ENCODE results near the gene CREB3L4. TPM values are rescaled to one million over a fixed set of nuclear protein-coding genes. Genes with fewer than 3 reads are reported as not detected.

The CREB3L4 gene
- total RNA-seq, 2 experiments from 2014 or later = 8.2 to 10.0 TPM

DNA sequence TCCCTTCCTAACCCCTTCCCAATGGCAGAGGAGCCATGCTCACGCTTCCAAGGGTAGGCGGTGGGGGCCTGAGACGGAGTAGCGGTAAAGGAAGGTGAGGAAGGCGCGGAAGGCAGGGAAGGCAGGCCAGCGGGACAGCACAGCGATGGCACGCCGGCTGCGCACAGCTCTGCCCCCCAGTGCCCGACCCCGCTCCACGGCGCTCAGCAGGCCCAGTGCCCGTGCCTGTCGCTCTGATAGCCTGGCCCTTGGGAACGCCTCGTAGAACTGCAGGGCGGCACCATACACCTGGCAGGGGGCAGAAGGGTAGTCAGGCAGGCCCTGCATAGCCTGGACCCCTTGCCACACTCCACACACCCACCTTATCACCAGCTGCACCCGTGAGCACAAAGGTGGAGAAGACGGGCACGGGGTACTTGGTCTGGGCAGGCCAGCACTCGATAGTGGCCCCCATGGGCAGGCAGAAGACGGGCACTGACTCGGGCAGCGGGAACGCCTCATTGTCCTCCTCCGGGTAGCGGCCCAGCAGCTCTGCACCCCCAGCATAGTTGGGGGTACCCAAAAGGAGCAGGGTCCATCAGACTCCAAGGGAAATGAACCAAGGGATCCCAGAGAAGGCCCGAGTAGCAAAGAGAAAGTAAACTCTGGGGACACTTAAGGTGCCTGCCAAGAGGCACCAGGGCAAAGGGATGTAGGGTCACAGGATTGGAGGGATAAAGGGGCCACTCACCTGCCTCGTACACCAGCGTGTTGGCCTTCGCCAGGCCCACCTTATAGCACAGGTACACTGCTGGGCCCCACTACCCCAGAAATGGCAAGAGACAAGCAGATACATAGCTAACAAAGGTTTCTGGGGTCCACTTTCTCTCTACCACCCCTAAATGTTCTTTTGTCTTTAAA, 25.6 kb upstream of the CREB3L4 start:
- POLR2A ChIA-PET = interaction anchor here (0.6 to 1.4 kb wide), 3 partner anchors 12 to 22 kb away, joined by 3 read pairs; no protein-coding TSS in a partner anchor
- H3K36me3 Mint-ChIP-seq = peaks cover 24% of the 10 kb centered on the region

GRCh38 chr1:153942766-153943549, 24.7 kb upstream of the CREB3L4 start:
- H3K27me3 Mint-ChIP-seq = no peaks in the 10 kb centered on the region
- peaks cover 22% of the 10 kb centered on the region for H3K36me3 Mint-ChIP-seq
- ATAC-seq (ENCODE audit: low read depth) = no peak
- no peaks in the 10 kb centered on the region for H3K9me3 Mint-ChIP-seq
- DNase-seq = no peak
- H3K27ac Mint-ChIP-seq = peak overlapping the region; percentile 69
- H3K4me1 Mint-ChIP-seq = peaks cover 22% of the 10 kb centered on the region
- POLR2A ChIA-PET = interaction anchor here (0.6 to 5.5 kb wide), 6 partner anchors 13 to 34 kb away, joined by 3 to 101 read pairs (median 38); partner anchors contain the start of genes CREB3L4, CRTC2, GATAD2B and JTB
- H3K4me3 Mint-ChIP-seq = no peak overlapping the region

More for the DNA sequence above, 25.6 kb upstream of the CREB3L4 start:
- Mint-ChIP-seq H3K9me3 (no peaks in the 10 kb centered on the region), H3K4me3 (no peak overlapping the region), H3K4me1 (peaks cover 17% of the 10 kb centered on the region), H3K27ac (no peak overlapping the region), H3K27me3 (no peaks in the 10 kb centered on the region)
- ATAC-seq (ENCODE audit: low read depth) (no peak), DNase-seq (no peak)

GRCh38 chr1:153944005-153944826, 23.5 kb upstream of the CREB3L4 start:
- DNase-seq = no peak
- H3K36me3 Mint-ChIP-seq = peaks cover 22% of the 10 kb centered on the region

GRCh38 chr1:153944827-153945117, 22.9 kb upstream of the CREB3L4 start:
- Mint-ChIP-seq H3K27ac (peak overlapping the region; percentile 96), H3K9me3 (no peaks in the 10 kb centered on the region), H3K36me3 (peaks cover 22% of the 10 kb centered on the region), H3K4me3 (peak overlapping the region; percentile 95), H3K4me1 (peaks cover 22% of the 10 kb centered on the region), H3K27me3 (no peaks in the 10 kb centered on the region)
- POLR2A ChIA-PET = interaction anchor here (0.7 to 5.5 kb wide), 18 partner anchors 8 to 213 kb away, joined by 3 to 101 read pairs (median 6); partner anchors contain the start of genes CREB3L4, CRTC2, GATAD2B and JTB
- ATAC-seq (ENCODE audit: low read depth) = no peak
- no peak for DNase-seq

More at GRCh38 chr1:153944005-153944826, 23.5 kb upstream of the CREB3L4 start:
- Mint-ChIP-seq H3K4me3 (peak overlapping the region; percentile 95), H3K4me1 (peaks cover 22% of the 10 kb centered on the region), H3K9me3 (no peaks in the 10 kb centered on the region), H3K27me3 (no peaks in the 10 kb centered on the region), H3K27ac (peak overlapping the region; percentile 96)
- POLR2A ChIA-PET = interaction anchor here (0.6 to 5.5 kb wide), 19 partner anchors 8 to 213 kb away, joined by 3 to 101 read pairs (median 5); partner anchors contain the start of genes CREB3L4, CRTC2, GATAD2B and JTB
- ATAC-seq (ENCODE audit: low read depth) = no peak

- Mint-ChIP-seq H3K27me3 (no peaks in the 10 kb centered on the region), H3K36me3 (peaks cover 23% of the 10 kb centered on the region), H3K27ac (peak overlapping the region; percentile 96), H3K4me1 (peaks cover 24% of the 10 kb centered on the region), H3K4me3 (peak overlapping the region; percentile 95), H3K9me3 (no peaks in the 10 kb centered on the region)
- POLR2A ChIA-PET = interaction anchor here (0.7 to 5.5 kb wide), 23 partner anchors 9 to 413 kb away, joined by 3 to 101 read pairs (median 5); partner anchors contain the start of genes CREB3L4, CRTC2, GATAD2B and HAX1
- DNase-seq (peak; percentile 87), ATAC-seq (ENCODE audit: low read depth) (peak; percentile 69)
Measured at GRCh38 chr1:153945131-153945794, 22.4 kb upstream of the CREB3L4 start.

- Mint-ChIP-seq H3K4me1 (peaks cover 32% of the 10 kb centered on the region), H3K4me3 (peak overlapping the region; percentile 95), H3K27ac (peak overlapping the region; percentile 96), H3K27me3 (no peaks in the 10 kb centered on the region), H3K9me3 (no peaks in the 10 kb centered on the region), H3K36me3 (peaks cover 25% of the 10 kb centered on the region)
- ATAC-seq (ENCODE audit: low read depth) (peak; percentile 50), DNase-seq (peak; percentile 84)
- POLR2A ChIA-PET = interaction anchor here (0.6 to 5.5 kb wide), 26 partner anchors 9 to 414 kb away, joined by 3 to 101 read pairs (median 4); partner anchors contain the start of genes CREB3L4, CRTC2, GATAD2B and HAX1
Measured at GRCh38 chr1:153945795-153946621, 21.7 kb upstream of the CREB3L4 start.

DNA sequence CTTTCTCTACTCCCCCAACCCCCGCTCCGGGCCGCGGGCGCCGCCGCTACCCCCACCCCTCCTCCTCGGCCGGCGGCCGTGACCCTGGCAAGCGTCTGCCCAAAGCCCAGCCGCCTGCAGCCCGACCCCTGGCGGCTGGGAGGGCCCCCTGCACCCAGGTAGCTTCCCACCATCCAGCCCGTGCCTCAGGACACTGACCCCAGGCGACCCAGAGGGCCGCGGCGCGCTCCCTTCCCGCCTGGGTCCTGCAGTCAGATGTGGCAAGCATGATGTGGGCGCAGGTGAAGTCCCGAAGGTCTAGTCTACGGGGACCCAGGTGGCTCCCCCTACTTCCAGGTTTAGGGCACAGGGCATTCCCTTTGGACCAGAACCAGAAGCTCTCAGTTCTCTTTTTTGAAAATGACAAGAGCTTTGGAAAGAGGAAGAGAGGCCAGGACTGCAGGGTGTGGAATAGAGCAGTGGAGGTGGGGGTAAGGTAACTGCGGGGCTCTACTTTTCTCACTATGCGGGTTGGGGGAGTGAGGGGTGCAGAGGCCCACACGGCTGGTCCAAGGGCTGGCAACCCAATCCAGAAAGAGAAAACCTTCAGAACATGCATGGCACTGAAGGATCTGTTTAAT, 21.0 kb upstream of the CREB3L4 start, which contains the start of gene DENND4B:
DENND4B (minus strand) TSS at position 97 of the 620 bp plus-strand sequence. CDS start 2,344 bp downstream, outside the sequence.
- Mint-ChIP-seq H3K27me3 (no peaks in the 10 kb centered on the region), H3K27ac (peak within 1 kb of the TSS; percentile 96), H3K4me3 (peak within 1 kb of the TSS; percentile 95), H3K9me3 (no peaks in the 10 kb centered on the region), H3K36me3 (peaks cover 27% of the 10 kb centered on the region), H3K4me1 (peaks cover 32% of the 10 kb centered on the region)
- ATAC-seq (ENCODE audit: low read depth) (peak; percentile 58), DNase-seq (no peak)
- POLR2A ChIA-PET = interaction anchor here (0.6 to 5.5 kb wide), 20 partner anchors 10 to 325 kb away, joined by 3 to 101 read pairs (median 6); partner anchors contain the start of genes CREB3L4, CRTC2, GATAD2B and HAX1

DNA sequence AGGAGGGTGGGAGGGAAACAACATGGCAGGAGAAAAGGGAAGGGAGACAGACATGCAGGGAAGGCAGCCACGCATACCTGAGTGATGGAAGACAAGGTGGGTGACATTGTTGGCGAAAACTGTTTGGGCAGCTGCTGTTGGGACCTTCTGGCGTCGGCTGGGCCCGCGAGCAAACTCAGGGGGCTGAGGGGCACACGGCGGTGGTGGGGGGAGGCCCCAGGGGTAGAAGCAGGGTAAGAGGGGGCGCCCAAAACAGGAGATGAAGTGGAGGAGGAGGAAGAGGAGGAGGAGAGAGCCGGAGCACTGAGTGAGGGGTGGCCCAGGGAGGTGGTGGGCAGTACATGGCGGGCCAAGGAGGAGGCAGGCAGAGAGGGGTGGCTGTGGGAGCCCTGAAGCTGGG, 16.5 kb upstream of the CREB3L4 start:
- peaks cover 31% of the 10 kb centered on the region for H3K36me3 Mint-ChIP-seq
- POLR2A ChIA-PET = no interaction called here
- no peak overlapping the region for H3K4me3 Mint-ChIP-seq
- no peak overlapping the region for H3K27ac Mint-ChIP-seq
- DNase-seq (no peak), ATAC-seq (ENCODE audit: low read depth) (no peak)
- H3K4me1 Mint-ChIP-seq = peaks cover 27% of the 10 kb centered on the region
- H3K27me3 Mint-ChIP-seq = no peaks in the 10 kb centered on the region
- H3K9me3 Mint-ChIP-seq = no peaks in the 10 kb centered on the region

DNA sequence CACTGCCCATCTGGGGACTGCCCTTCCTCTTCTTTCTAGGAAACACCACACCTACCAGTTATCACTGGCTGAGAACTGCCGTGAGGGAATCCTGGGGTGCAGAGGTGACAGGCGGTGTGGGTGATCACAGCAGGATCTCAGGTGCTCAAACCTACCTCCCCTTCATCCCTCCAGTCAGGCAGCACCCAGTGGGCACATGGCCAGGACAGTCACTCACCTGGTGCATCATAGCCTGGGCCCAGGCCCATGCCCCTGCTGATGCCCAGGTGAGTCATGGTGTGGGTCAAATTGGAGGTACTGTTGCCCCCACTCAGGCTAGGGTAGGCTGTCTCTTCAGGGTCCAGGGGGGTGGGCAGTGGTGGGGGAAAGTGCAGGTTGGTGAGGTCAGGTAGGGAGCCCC, 15.9 kb upstream of the CREB3L4 start:
- no peaks in the 10 kb centered on the region for H3K27me3 Mint-ChIP-seq
- POLR2A ChIA-PET = no interaction called here
- no peak for ATAC-seq (ENCODE audit: low read depth)
- no peak for DNase-seq
- H3K27ac Mint-ChIP-seq = no peak overlapping the region
- H3K4me1 Mint-ChIP-seq = peaks cover 33% of the 10 kb centered on the region
- H3K4me3 Mint-ChIP-seq = no peak overlapping the region
- no peaks in the 10 kb centered on the region for H3K9me3 Mint-ChIP-seq
- H3K36me3 Mint-ChIP-seq = peaks cover 31% of the 10 kb centered on the region

GRCh38 chr1:153953859-153954365, 13.8 kb upstream of the CREB3L4 start:
- H3K27ac Mint-ChIP-seq = peak overlapping the region; percentile 36
- H3K27me3 Mint-ChIP-seq = no peaks in the 10 kb centered on the region
- H3K36me3 Mint-ChIP-seq = peaks cover 31% of the 10 kb centered on the region
- no peak for DNase-seq
- POLR2A ChIA-PET = interaction anchor here (1.0 to 8.1 kb wide), 5 partner anchors 9 to 72 kb away, joined by 3 to 87 read pairs (median 4); partner anchors contain the start of genes DENND4B and SLC39A1
- H3K4me3 Mint-ChIP-seq = no peak overlapping the region
- H3K9me3 Mint-ChIP-seq = no peaks in the 10 kb centered on the region
- H3K4me1 Mint-ChIP-seq = peaks cover 39% of the 10 kb centered on the region
- no peak for ATAC-seq (ENCODE audit: low read depth)

- POLR2A ChIA-PET = interaction anchor here (1.1 to 8.1 kb wide), 5 partner anchors 8 to 73 kb away, joined by 3 to 87 read pairs (median 5); partner anchors contain the start of genes DENND4B, JTB and SLC39A1
- no peak for ATAC-seq (ENCODE audit: low read depth)
- Mint-ChIP-seq H3K9me3 (no peaks in the 10 kb centered on the region), H3K27me3 (no peaks in the 10 kb centered on the region), H3K36me3 (peaks cover 31% of the 10 kb centered on the region), H3K27ac (no peak overlapping the region), H3K4me3 (no peak overlapping the region), H3K4me1 (peaks cover 39% of the 10 kb centered on the region)
- no peak for DNase-seq
Measured at GRCh38 chr1:153954826-153955225, 12.9 kb upstream of the CREB3L4 start.

Measured in activated naive CD8-positive, alpha-beta T cell treated with anti-CD3 and anti-CD28 coated beads, Interleukin-2, amount 10 ng/mL, durations not matched to agents 7 days and 5 days (primary cell).